Lower leg skin (tissue), 3 donors: ENCODE results near the gene MIP.
"Not testable (repeated sequence)": the region's sequence is repeated elsewhere in the genome, so short reads cannot be mapped to it uniquely, and the experiment has no call there.

Experiments used
- CTCF ChIP-seq, 3 donors: fragments of 450-650 bp; IDR thresholded peaks; one replicate each; pipeline ENCODE4 v1.5.1; 2016; ENCODE audit warnings: antibody characterized with exemption in 3 of 3, mild to moderate bottlenecking in 3 of 3, moderate library complexity in 2 of 3
- POLR2A ChIP-seq, 2 donors: fragments of 450-650 bp; IDR thresholded peaks; one replicate each; pipeline ENCODE4 v1.6.1; 2016 to 2017; ENCODE audit warnings: antibody characterized with exemption in 2 of 2, mild to moderate bottlenecking in 1 of 2, moderate library complexity in 1 of 2

GRCh38 chr12:56499879-56500278 is 45.4 kb upstream of the MIP start:
- not testable (repeated sequence) for TF ChIP-seq CTCF, POLR2A (IDR thresholded peaks at IDR 0.05)
